ENCODE measurements around the gene EEA1. TPM values are rescaled to one million over a fixed set of nuclear protein-coding genes. Genes with fewer than 3 reads are reported as not detected.

The EEA1 gene
- total and polyA plus RNA-seq, 10 of the 15 experiments (the other 5 are each of a cell fraction or from before 2014, with no cell fraction given) = 5.5 to 40.3 (median 13.5) TPM

- ATAC-seq = no peak
- FAIRE-seq = no peak
- Histone ChIP-seq H3K9ac (ENCODE audit: control insufficient read depth, insufficient read depth, low read length) (no peak overlapping the region), H2AFZ (ENCODE audit: control insufficient read depth, low read depth, low read length) (no peak overlapping the region), H3K4me2 (ENCODE audit: control insufficient read depth, insufficient read depth) (no peak overlapping the region), H3K27ac (ENCODE audit: control insufficient read depth, insufficient read depth) (no peak overlapping the region), H3K36me3 (ENCODE audit: control insufficient read depth in 2 of 2, insufficient read depth in 2 of 2, low read length in 1 of 2) (no peaks in the 10 kb centered on the region), H3K9me3 (replicated peaks; ENCODE audit: control insufficient read depth, insufficient read depth, low read length) (no peaks in the 10 kb centered on the region), H3K4me1 (ENCODE audit: control insufficient read depth, insufficient read depth, low read length) (no peaks in the 10 kb centered on the region; the same call in 1 of the 2 replicates), H3K4me3 (no peak overlapping the region), H3K79me2 (ENCODE audit: control insufficient read depth, insufficient read depth, low read length) (no peaks in the 10 kb centered on the region), H4K20me1 (ENCODE audit: control insufficient read depth, insufficient read depth) (no peaks in the 10 kb centered on the region), H3K27me3 (replicated peaks in 1 of 2; ENCODE audit: control insufficient read depth in 2 of 2, insufficient read depth in 2 of 2, low read length in 1 of 2) (no peaks in the 10 kb centered on the region)
- no TSS peak for BruUV-seq (replicated peaks)
- ChIA-PET POLR2A (no interaction called here), RAD21 (ENCODE audit: unreplicated experiment) (no interaction called here), SMC1A (ENCODE audit: uncharacterized antibody, unreplicated experiment) (interaction anchor here (0.7 to 1.3 kb wide), 4 partner anchors 9 to 306 kb away, joined by 3 to 7 read pairs (median 3); no protein-coding TSS in a partner anchor), CTCF (interaction anchor here (0.7 to 1.8 kb wide), 2 partner anchors 26 to 87 kb away, joined by 3 to 4 read pairs; no protein-coding TSS in a partner anchor)
- in situ Hi-C loops (cut with MboI) (no loop called here), intact Hi-C loops (cut with micrococcal nuclease; ENCODE audit: unreplicated experiment) (loop anchor here (10.0 kb wide), 1 partner anchor 1375 kb away; no protein-coding TSS in a partner anchor)
- no peak for DNase-seq (ENCODE audit: low read depth, low spot score)
- TF ChIP-seq SUPT20H (IDR thresholded peaks at IDR 0.05; ENCODE audit: borderline replicate concordance, control insufficient read depth, low read depth, low read length) (no peak), ZBTB11 (CRISPR knock-in tag; IDR thresholded peaks at IDR 0.05) (no peak), TCF3 (IDR thresholded peaks at IDR 0.05; ENCODE audit: borderline replicate concordance, insufficient read depth, low read depth, low read length) (no peak), IKZF1 (conservative IDR thresholded peaks at IDR 0.05) (no peak), LARP7 (IDR thresholded peaks at IDR 0.05) (no peak), TBL1XR1 (IDR thresholded peaks at IDR 0.05; ENCODE audit: low read depth, low read length) (no peak), MTA3 (IDR thresholded peaks at IDR 0.05; ENCODE audit: borderline replicate concordance, low read length) (no peak), SREBF2 (IDR thresholded peaks at IDR 0.05; ENCODE audit: low read length) (no peak), SIX5 (IDR thresholded peaks at IDR 0.05; ENCODE audit: low read depth, low read length, severe bottlenecking) (no peak), GATAD2B (conservative IDR thresholded peaks at IDR 0.05; ENCODE audit: low read depth) (no peak), TAF1 (IDR thresholded peaks at IDR 0.05; ENCODE audit: borderline replicate concordance, low read depth, low read length) (no peak), ZSCAN29 (IDR thresholded peaks at IDR 0.05) (no peak)
- WGBS (ENCODE audit: insufficient coverage, insufficient replicate concordance, low lambda C conversion rate, missing lambda C conversion rate) = 62% methylated on average over 3 of the region's 3 CpGs
Observed at GRCh38 chr12:92759634-92760268, 169.3 kb downstream of the EEA1 start.
